T47D (cell line): ENCODE data around the gene NIT1.

Experiments
- DNase-seq, 2 experiments: peaks; one replicate each; pipeline versions ENCODE4 v3.0.0 to v3.0.0-alpha.2; 2011 to 2012; ENCODE audit warnings: low read depth in 1 of 2, low spot score in 1 of 2
- JUND ChIP-seq: IDR thresholded peaks from 2 replicates; pipeline ENCODE4 v1.6.1; 2012; ENCODE audit warnings: low read depth
- in situ Hi-C: cut with HindIII; loops from 2 replicates; pipeline ENCODE4 v1.10.0; 2016; ENCODE audit warnings: low sequenced_read_pairs, low pct_unique_long_range_greater_than_20kb

Gene NIT1

DNA sequence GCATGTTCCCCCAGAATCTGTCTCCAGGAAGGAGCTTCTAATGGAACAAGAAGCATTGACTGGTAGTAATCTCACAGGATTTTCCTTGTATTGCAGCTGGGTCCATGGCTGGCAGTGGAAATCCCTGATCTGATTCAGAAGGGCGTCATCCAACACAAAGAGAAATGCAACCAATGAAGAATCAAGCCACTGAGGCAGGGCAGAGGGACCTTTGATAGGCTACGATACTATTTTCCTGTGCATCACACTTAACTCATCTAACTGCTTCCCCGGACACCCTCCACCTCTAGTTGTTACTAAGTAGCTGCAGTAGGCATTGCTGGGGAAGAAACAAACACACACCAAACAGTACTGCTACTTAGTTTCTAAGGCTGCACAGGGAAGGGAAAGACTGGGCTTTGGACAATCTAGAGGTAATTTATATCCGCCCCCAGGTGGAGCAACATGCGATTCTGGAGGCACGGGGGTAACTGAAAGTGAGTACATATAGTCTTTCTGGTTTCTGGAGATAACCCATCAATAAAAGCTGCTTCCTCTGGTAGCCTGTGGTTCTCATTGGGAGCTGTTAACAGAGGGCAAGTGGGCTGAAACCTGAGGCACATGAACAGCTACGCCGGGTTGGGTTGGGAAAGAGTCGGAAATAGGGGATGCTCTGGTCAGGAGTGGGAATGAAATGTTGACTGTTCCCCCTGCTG lies 40.6 kb downstream of the NIT1 start:
- DNase-seq: no peak
- no peak for TF ChIP-seq JUND
- in situ Hi-C loops: no loop called here

DNA sequence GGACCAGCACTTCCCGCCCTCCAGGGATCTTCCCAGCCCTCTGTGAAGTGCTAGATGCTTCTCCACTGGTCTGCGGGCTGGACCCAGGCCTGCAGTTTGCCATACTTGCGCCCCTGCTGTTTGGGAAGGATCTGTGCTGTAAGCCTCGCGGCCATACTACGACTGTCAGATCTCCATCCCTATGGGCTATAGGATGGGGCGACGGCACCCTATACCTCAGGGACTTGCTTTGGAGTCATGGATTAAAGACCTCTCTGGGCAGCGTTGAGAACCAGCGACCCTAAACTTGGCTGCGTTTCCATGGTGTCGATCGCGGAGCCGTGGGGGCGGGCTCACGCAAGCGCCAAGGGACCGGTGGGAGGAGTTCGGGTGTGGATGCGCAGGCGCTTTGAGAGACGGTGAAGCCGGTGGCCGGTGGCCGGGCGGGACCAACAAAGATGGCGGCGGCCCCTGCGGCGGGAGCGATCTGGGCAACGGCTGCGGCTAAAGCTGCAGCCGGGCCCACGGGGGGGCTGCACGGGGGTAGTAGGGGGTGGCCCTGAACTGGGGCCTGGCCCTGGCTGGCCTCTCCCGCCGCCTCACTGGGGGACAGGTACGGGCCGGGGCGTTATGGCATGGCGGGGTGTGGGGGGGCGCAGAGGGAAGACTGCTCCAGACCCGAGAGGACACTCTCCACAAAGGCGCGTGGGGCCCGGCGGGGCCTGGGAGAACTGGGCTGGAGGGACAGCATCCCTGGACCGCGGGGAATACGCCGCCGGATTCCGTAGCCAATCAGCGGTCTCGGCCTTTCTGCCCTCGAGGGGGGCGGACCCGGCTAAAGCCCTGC lies 41.4 kb downstream of the NIT1 start, which contains the start of gene USP21:
USP21 (plus strand) TSS at position 414 of the 826 bp plus-strand sequence. CDS start 1,141 bp downstream, outside the sequence.
- DNase-seq: peak; percentile 94 to 95
- in situ Hi-C loops: no loop called here
- no peak for TF ChIP-seq JUND

DNA sequence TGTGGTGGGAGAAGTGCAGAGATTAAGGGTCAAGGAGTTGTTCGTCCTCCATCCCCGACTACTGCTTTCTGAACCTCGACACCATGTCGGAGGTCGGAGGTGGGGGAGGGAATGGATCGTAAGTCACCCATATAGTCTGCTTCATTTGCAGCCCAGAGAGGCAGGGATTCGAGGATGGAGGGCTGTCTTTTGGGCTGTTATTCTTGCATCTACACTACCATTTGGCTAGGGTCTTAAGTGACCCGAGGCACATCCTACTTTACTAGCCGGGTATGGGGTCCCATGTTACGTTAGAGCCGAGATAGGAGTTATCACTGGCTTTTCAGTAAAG lies 42.0 kb downstream of the NIT1 start:
- no peak for TF ChIP-seq JUND
- in situ Hi-C loops: no loop called here
- no peak for DNase-seq

DNA sequence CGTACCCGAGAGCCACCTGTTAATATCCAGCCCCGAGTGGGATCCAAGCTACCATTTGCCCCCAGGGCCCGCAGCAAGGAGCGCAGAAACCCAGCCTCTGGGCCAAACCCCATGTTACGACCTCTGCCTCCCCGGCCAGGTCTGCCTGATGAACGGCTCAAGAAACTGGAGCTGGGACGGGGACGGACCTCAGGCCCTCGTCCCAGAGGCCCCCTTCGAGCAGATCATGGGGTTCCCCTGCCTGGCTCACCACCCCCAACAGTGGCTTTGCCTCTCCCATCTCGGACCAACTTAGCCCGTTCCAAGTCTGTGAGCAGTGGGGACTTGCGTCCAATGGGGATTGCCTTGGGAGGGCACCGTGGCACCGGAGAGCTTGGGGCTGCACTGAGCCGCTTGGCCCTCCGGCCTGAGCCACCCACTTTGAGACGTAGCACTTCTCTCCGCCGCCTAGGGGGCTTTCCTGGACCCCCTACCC lies 42.8 kb downstream of the NIT1 start:
- no peak for TF ChIP-seq JUND
- no peak for DNase-seq

DNA sequence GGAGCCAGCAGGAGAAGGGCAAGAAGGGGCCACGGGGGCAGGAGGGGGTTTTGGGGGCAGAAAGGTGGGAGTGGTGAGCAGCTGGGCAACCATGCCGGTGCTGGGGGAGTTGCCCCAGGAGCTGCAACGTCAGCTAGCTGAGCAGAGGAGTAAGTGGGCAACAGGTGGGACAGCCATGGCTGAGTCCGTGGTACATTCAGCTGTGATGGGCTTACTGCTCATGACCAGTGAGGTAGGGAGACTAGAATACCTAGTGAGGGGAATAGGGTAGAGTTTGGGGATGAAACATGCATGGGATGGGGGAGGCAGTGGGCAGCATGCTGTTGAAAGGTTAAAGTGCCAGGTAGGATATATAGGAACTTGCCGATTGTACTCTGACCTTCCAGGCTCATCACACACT lies 43.7 kb downstream of the NIT1 start:
- no peak for DNase-seq
- no peak for TF ChIP-seq JUND
- in situ Hi-C loops: no loop called here

More for the DNA sequence above, 42.8 kb downstream of the NIT1 start:
- in situ Hi-C loops: no loop called here

DNA sequence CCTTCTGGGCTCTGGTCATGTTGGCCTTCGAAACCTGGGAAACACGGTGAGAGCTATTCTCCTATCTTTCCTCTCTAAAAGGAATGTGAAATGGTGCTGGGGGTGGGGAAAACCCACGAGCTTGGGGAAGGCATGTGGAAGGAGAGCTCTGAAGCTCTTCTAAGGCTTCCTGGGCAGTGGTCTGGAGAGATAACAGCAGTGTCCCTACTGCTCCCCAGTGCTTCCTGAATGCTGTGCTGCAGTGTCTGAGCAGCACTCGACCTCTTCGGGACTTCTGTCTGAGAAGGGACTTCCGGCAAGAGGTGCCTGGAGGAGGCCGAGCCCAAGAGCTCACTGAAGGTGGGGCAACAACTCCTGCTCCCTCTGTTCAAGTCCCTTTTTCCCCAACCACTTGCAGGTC lies 44.1 kb downstream of the NIT1 start:
- no peak for DNase-seq
- no peak for TF ChIP-seq JUND
- in situ Hi-C loops: no loop called here

DNA sequence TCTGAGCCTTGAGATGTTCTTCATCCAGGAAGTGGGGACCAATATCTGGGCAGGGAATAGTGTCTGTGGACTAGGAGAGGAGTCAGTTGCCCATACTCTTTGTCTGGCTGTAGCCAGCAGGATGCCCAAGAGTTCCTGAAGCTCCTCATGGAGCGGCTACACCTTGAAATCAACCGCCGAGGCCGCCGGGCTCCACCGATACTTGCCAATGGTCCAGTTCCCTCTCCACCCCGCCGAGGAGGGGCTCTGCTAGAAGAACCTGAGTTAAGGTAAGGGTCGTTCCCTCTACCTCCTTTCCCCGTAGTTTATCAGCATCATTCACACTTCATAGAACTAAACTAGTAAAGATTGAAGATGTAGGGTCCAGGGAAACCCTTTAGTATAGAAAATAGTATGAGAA lies 44.9 kb downstream of the NIT1 start:
- no peak for DNase-seq
- TF ChIP-seq JUND: no peak
- in situ Hi-C loops: no loop called here

DNA sequence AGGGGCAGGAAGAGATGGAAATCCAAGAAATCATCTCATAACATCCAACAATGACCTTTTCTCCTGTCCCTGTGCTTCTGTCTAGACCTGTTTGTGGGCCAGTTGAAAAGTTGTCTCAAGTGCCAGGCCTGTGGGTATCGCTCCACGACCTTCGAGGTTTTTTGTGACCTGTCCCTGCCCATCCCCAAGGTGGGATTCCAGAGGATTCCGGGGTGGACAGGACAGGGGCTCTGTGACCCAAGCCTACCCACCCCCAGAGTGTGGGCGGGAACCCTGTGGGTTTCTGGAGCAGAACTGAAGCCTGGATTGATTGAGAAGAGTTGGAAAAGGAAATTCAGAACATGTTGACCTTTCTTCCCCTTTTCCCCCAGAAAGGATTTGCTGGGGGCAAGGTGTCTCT lies 45.9 kb downstream of the NIT1 start:
- in situ Hi-C loops: no loop called here
- no peak for DNase-seq
- TF ChIP-seq JUND: no peak

DNA sequence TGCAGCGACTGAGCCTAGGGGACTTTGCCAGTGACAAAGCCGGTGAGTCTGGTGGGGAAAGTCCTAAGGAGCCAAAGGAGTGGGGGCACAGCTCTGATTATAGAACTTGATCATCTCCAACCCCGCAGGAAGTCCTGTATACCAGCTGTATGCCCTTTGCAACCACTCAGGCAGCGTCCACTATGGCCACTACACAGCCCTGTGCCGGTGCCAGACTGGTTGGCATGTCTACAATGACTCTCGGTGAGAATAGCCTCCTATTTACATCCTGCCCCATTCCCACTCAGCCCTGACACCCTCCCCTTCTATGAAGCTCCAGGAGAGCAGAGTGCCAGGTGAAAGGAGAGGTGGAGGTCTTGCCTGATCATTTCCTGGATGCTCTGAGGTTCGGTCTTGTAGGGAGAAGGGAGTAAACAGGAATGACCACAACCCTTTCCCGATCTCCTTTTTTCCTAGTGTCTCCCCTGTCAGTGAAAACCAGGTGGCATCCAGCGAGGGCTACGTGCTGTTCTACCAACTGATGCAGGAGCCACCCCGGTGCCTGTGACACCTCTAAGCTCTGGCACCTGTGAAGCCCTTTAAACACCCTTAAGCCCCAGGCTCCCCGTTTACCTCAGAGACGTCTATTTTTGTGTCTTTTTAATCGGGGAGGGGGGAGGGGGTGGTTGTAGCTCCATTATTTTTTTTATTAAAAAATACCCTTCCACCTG lies 47.2 kb downstream of the NIT1 start:
- in situ Hi-C loops: no loop called here
- DNase-seq: no peak
- TF ChIP-seq JUND: no peak

DNA sequence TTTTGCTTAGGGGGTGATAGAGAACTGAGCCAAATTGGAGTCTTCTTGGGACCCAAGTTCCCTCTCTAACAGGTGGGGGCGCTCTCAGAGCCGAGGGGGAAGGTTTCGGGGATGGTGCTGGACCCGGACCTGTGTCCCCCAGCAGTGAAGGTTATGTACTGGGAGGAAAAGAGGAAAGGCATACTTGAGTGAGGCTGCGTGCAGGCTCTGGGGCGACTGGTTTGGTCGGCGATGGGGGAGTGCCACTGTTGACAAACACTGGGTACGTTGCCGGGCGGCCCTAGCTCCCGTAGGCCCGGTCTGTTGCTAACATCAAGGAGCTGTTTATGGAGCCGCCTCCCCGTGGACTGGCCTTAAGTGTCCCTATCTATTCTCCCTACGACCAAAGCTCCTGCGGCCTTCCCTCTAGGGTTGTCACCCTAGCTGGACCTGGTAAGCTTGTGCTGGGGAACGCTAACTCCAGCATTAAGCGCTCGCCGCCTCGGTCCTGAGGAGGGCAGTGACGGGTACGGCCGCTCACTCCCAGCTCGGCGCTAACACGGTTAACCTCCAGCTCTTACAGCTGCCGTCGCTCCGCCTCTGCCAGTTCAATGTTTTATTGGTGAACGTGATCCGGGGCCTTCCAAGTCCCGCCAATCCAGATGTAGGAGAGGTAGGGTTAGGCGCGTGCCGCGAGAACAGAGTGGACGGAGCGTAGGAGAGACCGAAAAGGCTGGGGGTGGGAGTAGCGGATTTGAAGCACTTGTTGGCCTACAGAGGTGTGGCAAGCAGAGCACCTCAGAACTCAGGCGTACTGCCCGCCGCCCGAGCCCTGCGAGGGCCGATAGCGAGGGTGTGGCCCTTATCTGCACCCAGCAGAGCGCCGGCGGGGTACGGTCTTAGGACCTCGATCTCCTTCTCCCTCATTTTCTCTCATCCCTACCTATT lies 48.1 kb downstream of the NIT1 start, which contains the start of gene PPOX:
PPOX (plus strand) TSS at position 685 of the 927 bp plus-strand sequence. CDS start 422 bp downstream, outside the sequence.
- in situ Hi-C loops: no loop called here
- peak; percentile 93 to 99 for DNase-seq
- TF ChIP-seq JUND: no peak

DNA sequence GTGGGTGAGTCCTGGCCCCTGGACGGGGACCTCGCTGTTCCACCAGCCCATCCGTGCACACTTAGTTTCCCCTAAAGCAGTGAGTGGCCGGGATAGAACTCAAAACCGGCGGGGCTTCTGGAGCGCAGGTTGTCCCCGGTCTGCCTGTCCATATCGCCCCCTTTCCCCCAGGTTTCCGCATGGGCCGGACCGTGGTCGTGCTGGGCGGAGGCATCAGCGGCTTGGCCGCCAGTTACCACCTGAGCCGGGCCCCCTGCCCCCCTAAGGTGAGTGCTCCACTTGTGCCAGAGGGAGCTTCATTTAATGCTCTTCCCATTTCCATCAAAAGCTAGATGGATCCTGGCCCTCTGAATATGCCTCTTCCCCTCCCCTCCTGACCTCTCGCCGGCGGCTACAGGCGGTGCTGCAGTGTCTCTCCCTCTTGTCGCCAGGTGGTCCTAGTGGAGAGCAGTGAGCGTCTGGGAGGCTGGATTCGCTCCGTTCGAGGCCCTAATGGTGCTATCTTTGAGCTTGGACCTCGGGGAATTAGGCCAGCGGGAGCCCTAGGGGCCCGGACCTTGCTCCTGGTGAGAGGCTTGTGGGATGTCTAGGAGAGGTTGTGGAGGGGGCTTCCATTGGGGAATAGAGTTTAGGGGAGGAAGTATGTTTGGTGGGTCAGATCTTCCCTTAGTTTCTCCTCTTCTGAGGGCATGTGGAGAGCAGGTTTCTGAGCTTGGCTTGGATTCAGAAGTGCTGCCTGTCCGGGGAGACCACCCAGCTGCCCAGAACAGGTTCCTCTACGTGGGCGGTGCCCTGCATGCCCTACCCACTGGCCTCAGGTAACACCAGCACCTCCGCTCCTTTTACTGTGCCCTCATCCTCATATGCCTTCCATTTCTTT lies 49.0 kb downstream of the NIT1 start:
- DNase-seq: no peak

More for the DNA sequence above, 49.0 kb downstream of the NIT1 start:
- in situ Hi-C loops: no loop called here
- no peak for TF ChIP-seq JUND
